ENCODE measurements around the gene SMAD6. TPM values are rescaled to one million over a fixed set of nuclear protein-coding genes. Genes with fewer than 3 reads are reported as not detected.

Gene SMAD6
- total RNA-seq, 1 experiment from 2014 or later: 6.6 TPM

DNA sequence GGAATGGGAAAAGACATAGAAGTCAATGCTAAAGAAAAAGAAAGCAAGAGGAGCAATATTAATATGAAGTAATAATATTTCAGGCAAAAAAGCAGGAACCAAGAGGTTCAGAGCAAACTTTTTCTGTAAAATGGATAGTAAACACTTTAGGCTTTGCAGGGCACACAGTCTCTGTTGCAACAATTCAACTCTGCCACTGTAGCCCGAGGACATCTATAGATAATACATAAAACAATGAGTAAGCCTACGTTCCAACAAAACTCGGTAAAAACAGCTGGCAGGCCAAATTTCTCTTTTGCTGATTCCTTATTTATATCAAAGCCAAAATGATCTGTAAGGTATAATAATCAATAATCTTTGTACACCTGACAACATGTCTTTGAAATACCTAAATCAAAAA lies 56.8 kb downstream of the SMAD6 start:
- RAD21 ChIA-PET (ENCODE audit: low non-redundant PET in 1 of 2, low total read pairs in 2 of 2, uncharacterized antibody in 2 of 2, unreplicated experiment in 2 of 2): no interaction called here
- intact Hi-C loops (cut with micrococcal nuclease): no loop called here
- no peak for DNase-seq (ENCODE audit: low read depth, low spot score)
- H3K4me1 ChIP-seq (ENCODE audit: control insufficient read depth in 1 of 2, insufficient read depth in 2 of 2, low read length in 2 of 2): peaks cover 38 to 42% of the 10 kb centered on the region in 2 experiments
- no peaks in the 10 kb centered on the region for H3K27me3 ChIP-seq (ENCODE audit: insufficient read depth, low read length)
- BruUV-seq (replicated peaks): no TSS peak
- CTCF ChIA-PET: no interaction called here
- H3K79me2 ChIP-seq (ENCODE audit: insufficient read depth, low read length): no peaks in the 10 kb centered on the region
- H3K9ac ChIP-seq (ENCODE audit: low read length): no peak overlapping the region
- 0 out of 4 replicates have a peak, but pooled peaks cover 0 to 6% of the 10 kb centered on the region in 2 experiments for H3K36me3 ChIP-seq (ENCODE audit: control insufficient read depth in 1 of 2, insufficient read depth in 2 of 2, low read length in 2 of 2)
- H3K4me2 ChIP-seq (ENCODE audit: low read length): no peak overlapping the region
- H2AFZ ChIP-seq (ENCODE audit: low read depth, low read length, poor library complexity, severe bottlenecking): no peak overlapping the region
- peaks cover 0 to 17% of the 10 kb centered on the region in 2 experiments; a peak in 2 of 4 replicates for H3K9me3 ChIP-seq (ENCODE audit: control insufficient read depth in 1 of 2, insufficient read depth in 1 of 2, low read depth in 1 of 2, low read length in 2 of 2)
- ATAC-seq: no peak
- H3K4me3 ChIP-seq (replicated peaks in 1 of 2; ENCODE audit: low read depth in 1 of 2, low read length in 2 of 2): no peak overlapping the region
- no peak overlapping the region for H3K27ac ChIP-seq (ENCODE audit: low read depth, low read length)
- no peaks in the 10 kb centered on the region for H3K9me2 ChIP-seq (ENCODE audit: insufficient read depth)
- H4K20me1 ChIP-seq (ENCODE audit: insufficient read depth): no peaks in the 10 kb centered on the region
- TF ChIP-seq ELF1 (IDR thresholded peaks at IDR 0.05; ENCODE audit: borderline replicate concordance, low read depth) (no peak), ZNF274 (IDR thresholded peaks at IDR 0.05; ENCODE audit: low read depth, low read length) (no peak), EGR1 (IDR thresholded peaks at IDR 0.05; ENCODE audit: low read depth) (no peak)
- POLR2A ChIA-PET: no interaction called here

DNA sequence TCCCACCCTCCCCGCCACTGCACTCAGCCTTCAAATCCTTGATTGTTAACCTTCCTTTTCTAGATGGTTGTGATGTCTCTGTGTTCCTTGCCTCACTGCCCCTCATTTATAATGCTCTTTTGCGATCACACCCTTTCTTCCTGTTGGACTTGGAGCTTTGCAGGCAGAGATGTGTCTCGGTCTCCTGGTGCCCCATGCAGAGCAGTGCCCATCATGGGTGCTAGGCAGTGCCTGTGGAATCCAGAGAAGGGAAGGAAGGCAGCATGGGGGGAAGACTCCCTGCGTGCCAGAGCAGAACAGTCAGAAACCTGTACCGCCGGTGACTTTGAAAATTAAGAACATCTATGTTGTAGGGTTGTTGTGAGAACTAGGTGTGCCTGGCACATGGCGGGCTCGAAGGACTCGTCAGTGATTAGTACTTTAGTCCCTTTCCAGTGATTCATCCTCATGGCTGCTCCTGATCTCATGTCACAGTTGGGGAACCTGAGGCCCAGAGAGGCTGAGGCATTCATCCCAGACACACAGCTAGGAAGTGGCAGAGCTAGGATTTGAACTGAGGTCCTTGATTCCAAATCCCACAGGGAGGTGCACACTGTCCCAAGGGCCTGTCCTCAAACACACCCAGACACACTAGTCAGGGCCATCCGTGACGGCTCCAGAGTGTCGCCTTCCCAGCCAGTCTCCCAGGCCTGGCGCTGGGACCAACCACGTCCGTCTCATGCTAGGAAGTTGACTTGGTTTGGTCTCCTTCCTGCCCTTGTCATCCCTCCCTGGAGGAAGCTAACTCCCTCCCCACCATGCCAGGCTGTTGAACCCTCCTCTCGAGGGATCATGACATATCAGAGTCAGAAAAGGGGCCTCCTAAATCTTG lies 58.3 kb downstream of the SMAD6 start:
- no peaks in the 10 kb centered on the region for H3K79me2 ChIP-seq (ENCODE audit: insufficient read depth, low read length)
- intact Hi-C loops (cut with micrococcal nuclease): no loop called here
- H3K9ac ChIP-seq (ENCODE audit: low read length): no peak overlapping the region
- ChIA-PET CTCF (no interaction called here), RAD21 (ENCODE audit: low non-redundant PET in 1 of 2, low total read pairs in 2 of 2, uncharacterized antibody in 2 of 2, unreplicated experiment in 2 of 2) (no interaction called here), POLR2A (no interaction called here)
- no peak overlapping the region for H3K4me3 ChIP-seq (replicated peaks in 1 of 2; ENCODE audit: low read depth in 1 of 2, low read length in 2 of 2)
- no TSS peak for BruUV-seq (replicated peaks)
- no peaks in the 10 kb centered on the region for H3K27me3 ChIP-seq (ENCODE audit: insufficient read depth, low read length)
- peaks cover 48 to 53% of the 10 kb centered on the region in 2 experiments for H3K4me1 ChIP-seq (ENCODE audit: control insufficient read depth in 1 of 2, insufficient read depth in 2 of 2, low read length in 2 of 2)
- no peak for DNase-seq (ENCODE audit: low read depth, low spot score)
- H3K36me3 ChIP-seq (ENCODE audit: control insufficient read depth in 1 of 2, insufficient read depth in 2 of 2, low read length in 2 of 2): no peaks in the 10 kb centered on the region
- peak overlapping the region; percentile 56; the same call in 1 of the 2 replicates for H3K4me2 ChIP-seq (ENCODE audit: low read length)
- H4K20me1 ChIP-seq (ENCODE audit: insufficient read depth): no peaks in the 10 kb centered on the region
- H3K9me2 ChIP-seq (ENCODE audit: insufficient read depth): no peaks in the 10 kb centered on the region
- no peak overlapping the region for H2AFZ ChIP-seq (ENCODE audit: low read depth, low read length, poor library complexity, severe bottlenecking)
- no peak for ATAC-seq
- peaks cover 0 to 5% of the 10 kb centered on the region in 2 experiments; a peak in 2 of 4 replicates for H3K9me3 ChIP-seq (ENCODE audit: control insufficient read depth in 1 of 2, insufficient read depth in 1 of 2, low read depth in 1 of 2, low read length in 2 of 2)
- H3K27ac ChIP-seq (ENCODE audit: low read depth, low read length): no peak overlapping the region
- no peak for TF ChIP-seq POLR2A (IDR thresholded peaks at IDR 0.05; ENCODE audit: borderline replicate concordance, extremely low read depth, insufficient read depth, insufficient read length)
- no peak for TF ChIP-seq RAD21 (IDR thresholded peaks at IDR 0.05; ENCODE audit: low read depth)
- TF ChIP-seq, protein P1, sequence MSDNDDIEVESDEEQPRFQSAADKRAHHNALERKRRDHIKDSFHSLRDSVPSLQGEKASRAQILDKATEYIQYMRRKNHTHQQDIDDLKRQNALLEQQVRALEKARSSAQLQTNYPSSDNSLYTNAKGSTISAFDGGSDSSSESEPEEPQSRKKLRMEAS (IDR thresholded peaks at IDR 0.05): no peak
- TF ChIP-seq TCF7L2 (IDR thresholded peaks at IDR 0.05; ENCODE audit: borderline replicate concordance, extremely low read depth, insufficient read depth, insufficient read length): no peak
- TF ChIP-seq YY1 (IDR thresholded peaks at IDR 0.05; ENCODE audit: extremely low read depth, insufficient replicate concordance, low read depth, low read length): no peak
- TF ChIP-seq ZFX (IDR thresholded peaks at IDR 0.05): no peak
- TF ChIP-seq SRF (IDR thresholded peaks at IDR 0.05; ENCODE audit: low read depth): no peak
- TF ChIP-seq ZBTB33 (IDR thresholded peaks at IDR 0.05; ENCODE audit: extremely low read depth, insufficient replicate concordance, low read length): no peak
- no peak for TF ChIP-seq ELF1 (IDR thresholded peaks at IDR 0.05; ENCODE audit: borderline replicate concordance, low read depth)
- no peak for TF ChIP-seq POLR2AphosphoS5 (IDR thresholded peaks at IDR 0.05; ENCODE audit: low read depth, low read length)
- no peak for TF ChIP-seq CTCF (IDR thresholded peaks at IDR 0.05 in 2 of 3, conservative IDR thresholded peaks at IDR 0.05 in 1 of 3; ENCODE audit: borderline replicate concordance in 1 of 3, insufficient read depth in 1 of 3, low read depth in 2 of 3, low read length in 2 of 3)
- no peak for TF ChIP-seq SIN3A (IDR thresholded peaks at IDR 0.05; ENCODE audit: low read depth)
- no peak for TF ChIP-seq EZH2phosphoT487 (IDR thresholded peaks at IDR 0.05; ENCODE audit: borderline replicate concordance)
- no peak for TF ChIP-seq CEBPB (IDR thresholded peaks at IDR 0.05; ENCODE audit: low read depth)

All from HCT116 (cell line).